GM12878 (cell line): ENCODE measurements around the gene OR10V1. TPM values are rescaled to one million over a fixed set of nuclear protein-coding genes. Genes with fewer than 3 reads are reported as not detected.

Source experiments
- ATAC-seq: fragments of 200-7000 bp; cut with Tn5 transposase; 3 replicates; pipeline ENCODE4 v1.9.1; 2020; ENCODE audit warnings: mild to moderate bottlenecking, moderate library complexity
- BruUV-seq: library from RNA; stranded (reverse); fragments of 400-500 nt; replicated peaks from 2 replicates; lab custom pipeline; 2021; lab: Mats Ljungman, UMichigan
- CTCF ChIA-PET: fragments of 300-600 bp; sonication (Branson Sonifier 250); formaldehyde crosslinking; extraction: SDS; loops from one replicate; lab custom pipeline; 2021; ENCODE audit warnings: inconsistent platforms; lab: Yijun Ruan, JAX
- POLR2A ChIA-PET: fragments of 350-600 bp; formaldehyde crosslinking; extraction: SDS; loops from one replicate; lab custom pipeline; 2021; ENCODE audit warnings: inconsistent platforms; lab: Charles Lee
- RAD21 ChIA-PET: fragments of 300-600 bp; sonication (Branson Sonifier 250); formaldehyde crosslinking; loops from one replicate; lab custom pipeline; 2023; ENCODE audit warnings: antibody characterized with exemption; ENCODE audit not compliant: unreplicated experiment; lab: Charles Lee
- SMC1A ChIA-PET: fragments of 300-600 bp; sonication (Branson Sonifier 250); formaldehyde crosslinking; loops from one replicate; lab custom pipeline; 2023; ENCODE audit not compliant: unreplicated experiment, uncharacterized antibody; lab: Charles Lee
- DNase-seq: peaks from one replicate; pipeline ENCODE4 v3.0.0-alpha.2; 2011; ENCODE audit warnings: low read depth, low spot score
- FAIRE-seq: peaks from 3 replicates; lab custom pipeline; 2011; peaks lifted over from hg19 to GRCh38; lab: Jason Lieb, UNC
- H2AFZ ChIP-seq: 2 replicates; pipeline ENCODE4 v1.6.0; 2011; ENCODE audit warnings: low read depth, low read length, control low read depth; ENCODE audit not compliant: control insufficient read depth
- H3K27ac ChIP-seq: 2 replicates; pipeline ENCODE4 v1.5.1; 2011; ENCODE audit warnings: control low read depth; ENCODE audit not compliant: control insufficient read depth, insufficient read depth
- H3K27me3 ChIP-seq, 2 experiments: replicated peaks in 1 of 2; 2 replicates each; pipeline versions ENCODE4 v1.6.0 to v1.6.1; 2011; ENCODE audit warnings: low read length in 1 of 2; ENCODE audit not compliant: control insufficient read depth in 2 of 2, insufficient read depth in 2 of 2
- H3K36me3 ChIP-seq, 2 experiments: 2 replicates each; pipeline ENCODE4 v1.5.1; 2011; ENCODE audit warnings: low read length in 1 of 2; ENCODE audit not compliant: control insufficient read depth in 2 of 2, insufficient read depth in 2 of 2
- H3K4me1 ChIP-seq: 2 replicates; pipeline ENCODE4 v1.6.1; 2011; ENCODE audit warnings: mild to moderate bottlenecking, low read length, moderate library complexity, mixed read lengths; ENCODE audit not compliant: control insufficient read depth, insufficient read depth
- H3K4me2 ChIP-seq: 2 replicates; pipeline ENCODE4 v1.6.0; 2011; ENCODE audit warnings: control low read depth; ENCODE audit not compliant: control insufficient read depth, insufficient read depth
- H3K4me3 ChIP-seq: fragments of 200-600 bp; sonication (generic); 2 replicates; pipeline ENCODE4 v1.5.1; 2016
- H3K79me2 ChIP-seq: 2 replicates; pipeline ENCODE4 v1.6.0; 2011; ENCODE audit warnings: low read length; ENCODE audit not compliant: control insufficient read depth, insufficient read depth
- H3K9ac ChIP-seq: 2 replicates; pipeline ENCODE4 v1.8.0; 2011; ENCODE audit warnings: low read length, control low read depth, mixed read lengths; ENCODE audit not compliant: control insufficient read depth, insufficient read depth
- H3K9me3 ChIP-seq: replicated peaks from 3 replicates; pipeline ENCODE4 v1.5.1; 2011; ENCODE audit warnings: mild to moderate bottlenecking, low read length; ENCODE audit not compliant: control insufficient read depth, insufficient read depth
- H4K20me1 ChIP-seq: 2 replicates; pipeline ENCODE4 v1.6.0; 2011; ENCODE audit not compliant: control insufficient read depth, insufficient read depth
- BACH1 ChIP-seq: fragments of 450-650 bp; IDR thresholded peaks from 2 replicates; pipeline ENCODE4 v1.6.1; 2017; ENCODE audit warnings: mild to moderate bottlenecking, borderline replicate concordance
- CBFB ChIP-seq: IDR thresholded peaks from 2 replicates; pipeline ENCODE4 v1.6.1; 2016; ENCODE audit warnings: antibody characterized with exemption, low read depth
- CUX1 ChIP-seq: IDR thresholded peaks from 2 replicates; pipeline ENCODE4 v1.6.1; 2012; ENCODE audit warnings: improper control_type of control experiment, low read depth, low read length; ENCODE audit not compliant: insufficient replicate concordance
- GATAD2B ChIP-seq: fragments of 450-650 bp; conservative IDR thresholded peaks from 2 replicates; pipeline ENCODE4 v1.6.1; 2017; ENCODE audit warnings: low read depth, mild to moderate bottlenecking, moderate library complexity
- IRF5 ChIP-seq: fragments of 450-650 bp; IDR thresholded peaks from 2 replicates; pipeline ENCODE4 v1.6.1; 2017; ENCODE audit warnings: borderline replicate concordance
- MTA2 ChIP-seq: fragments of 450-650 bp; IDR thresholded peaks from 2 replicates; pipeline ENCODE4 v1.6.1; 2016; ENCODE audit warnings: low read depth, mild to moderate bottlenecking, moderate library complexity
- RAD21 ChIP-seq: IDR thresholded peaks from 2 replicates; pipeline ENCODE4 v1.6.1; 2011; ENCODE audit warnings: mild to moderate bottlenecking, low read depth, low read length, moderate library complexity; ENCODE audit not compliant: insufficient read depth
- SIN3A ChIP-seq: IDR thresholded peaks from 2 replicates; pipeline ENCODE4 v1.6.1; 2012; ENCODE audit warnings: low read depth, low read length, improper control_type of control experiment
- TAF1 ChIP-seq: IDR thresholded peaks from 2 replicates; pipeline ENCODE4 v1.6.1; 2011; ENCODE audit warnings: mild to moderate bottlenecking, low read depth, low read length, borderline replicate concordance
- TARDBP ChIP-seq: IDR thresholded peaks from 2 replicates; pipeline ENCODE4 v1.6.1; 2016; ENCODE audit warnings: borderline replicate concordance
- ZBTB11 ChIP-seq: fragments of 450-650 bp; formaldehyde crosslinking; IDR thresholded peaks from 2 replicates; pipeline ENCODE4 v1.5.0; 2022; ENCODE audit warnings: mild to moderate bottlenecking, missing genetic modification characterization
- WGBS: methylation state at CpG from one replicate; pipeline ENCODE4 v1.1.6; 2016; ENCODE audit warnings: low lambda C conversion rate; ENCODE audit not compliant: insufficient replicate concordance, insufficient coverage; ENCODE audit errors: missing lambda C conversion rate; 5-methylcytosine and 5-hydroxymethylcytosine counted together
- in situ Hi-C: fragments of 300-500 bp; cut with MboI; formaldehyde crosslinking; loops from 9 replicates; pipeline ENCODE4 v1.14.3; 2018; ENCODE audit warnings: mixed read lengths
- intact Hi-C: fragments of 100-400 bp; cut with micrococcal nuclease; formaldehyde crosslinking; loops from one replicate; pipeline ENCODE4 v1.14.2; 2022; ENCODE audit not compliant: unreplicated experiment
- polyA plus RNA-seq, 11 experiments: library from polyadenylated mRNA; depleted of rRNA in 4 of 11; unstranded in 6 of 11; stranded (reverse) in 5 of 11; fragments of >200 nt; fragmentation: Nextera tagmentation in 4 of 11; fragmentation: Illumina TruSeq in 1 of 11; extraction: Ambion mirVana in 4 of 11; extraction: Trizol in 1 of 11; gene quantifications; 1 replicate in 1 of 11; 2 replicates in 10 of 11; pipeline versions ENCODE4 v1.2.1 to v1.2.3, GENCODE V29; 2011 to 2016; ENCODE audit warnings: inconsistent platforms in 2 of 11, missing spikeins in 2 of 11, low read depth in 1 of 11
- total RNA-seq, 4 experiments: library from RNA; depleted of rRNA in 3 of 4; stranded (reverse); fragments of >200 nt in 3 of 4; fragmentation: Illumina TruSeq in 1 of 4; extraction: Trizol in 1 of 4; gene quantifications; 2 replicates each; pipeline versions ENCODE4 v1.2.1 to v1.2.3, GENCODE V29; 2013 to 2021
- TF ChIP-seq, protein P1 (sequence below): IDR thresholded peaks from 2 replicates; pipeline ENCODE4 v1.6.1; 2011; ENCODE audit warnings: low read depth, mild to moderate bottlenecking, low read length, moderate library complexity, borderline replicate concordance; ENCODE audit errors: extremely low read depth

Gene OR10V1
- total and polyA plus RNA-seq, 10 of the 15 experiments (the other 5 are each of a cell fraction or from before 2014, with no cell fraction given), result not detected

- no peak overlapping the region for H3K4me2 ChIP-seq
- intact Hi-C loops, result no loop called here
- WGBS, result 15% methylated on average over 3 of the region's 3 CpGs
- no peak for TF ChIP-seq SIN3A
- TF ChIP-seq GATAD2B, result no peak
- no peak for TF ChIP-seq ZBTB11
- no peak for TF ChIP-seq CBFB
- TF ChIP-seq TARDBP, result no peak
- no peak for TF ChIP-seq CUX1
- TF ChIP-seq TAF1, result no peak
- TF ChIP-seq MTA2, result no peak
- no peak for TF ChIP-seq IRF5
- TF ChIP-seq, protein P1, sequence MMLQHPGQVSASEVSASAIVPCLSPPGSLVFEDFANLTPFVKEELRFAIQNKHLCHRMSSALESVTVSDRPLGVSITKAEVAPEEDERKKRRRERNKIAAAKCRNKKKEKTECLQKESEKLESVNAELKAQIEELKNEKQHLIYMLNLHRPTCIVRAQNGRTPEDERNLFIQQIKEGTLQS, result no peak
- no peak for TF ChIP-seq BACH1
- no peak for TF ChIP-seq RAD21
- no peak overlapping the region for H3K4me3 ChIP-seq
- FAIRE-seq (no peak), ATAC-seq (no peak), DNase-seq (no peak)
- H3K27me3 ChIP-seq, result peaks cover 0 to 6% of the 10 kb centered on the region in 2 experiments; a peak in 1 of 4 replicates
- H2AFZ ChIP-seq, result no peak overlapping the region
- in situ Hi-C loops, result loop anchor here (5.0 to 10.0 kb wide), 2 partner anchors 46 to 498 kb away; no protein-coding TSS in a partner anchor
- RAD21 ChIA-PET, result interaction anchor here (1.0 to 4.5 kb wide), 2 partner anchors 16 to 44 kb away, joined by 3 to 31 read pairs; no protein-coding TSS in a partner anchor
- H4K20me1 ChIP-seq, result no peaks in the 10 kb centered on the region; the same call in 1 of the 2 replicates
- no peaks in the 10 kb centered on the region for H3K36me3 ChIP-seq
- H3K9me3 ChIP-seq, result no peaks in the 10 kb centered on the region
- H3K27ac ChIP-seq, result no peak overlapping the region
- no peak overlapping the region for H3K9ac ChIP-seq
- peaks cover 4% of the 10 kb centered on the region for H3K4me1 ChIP-seq
- CTCF ChIA-PET, result interaction anchor here (1.6 to 6.9 kb wide), 5 partner anchors 15 to 495 kb away, joined by 7 to 88 read pairs (median 13); partner anchors contain the start of gene MRPL16
- POLR2A ChIA-PET, result interaction anchor here (1.5 kb wide), 1 partner anchor 45 kb away, joined by 4 read pairs; no protein-coding TSS in a partner anchor
- H3K79me2 ChIP-seq, result no peaks in the 10 kb centered on the region
- BruUV-seq, result no TSS peak
- SMC1A ChIA-PET, result interaction anchor here (0.5 to 2.8 kb wide), 4 partner anchors 39 to 495 kb away, joined by 3 to 21 read pairs (median 4); no protein-coding TSS in a partner anchor
These were observed 42.9 kb upstream of the OR10V1 start for GRCh38 chr11:59756558-59756840.
